GM23338 (cell line): ENCODE data around the gene PPP1R3G. TPM values are rescaled to one million over a fixed set of nuclear protein-coding genes. Genes with fewer than 3 reads are reported as not detected.

ENCODE experiments used
- ATAC-seq: fragments of 200-7000 bp; cut with Tn5 transposase; 3 replicates; pipeline ENCODE4 v1.9.1; 2020
- DNase-seq: peaks from one replicate; pipeline ENCODE4 v3.0.0-alpha.2; 2015; ENCODE audit warnings: low spot score
- H2AFZ ChIP-seq: fragments of 200-600 bp; sonication (generic); 2 replicates; pipeline ENCODE4 v1.8.0; 2016; ENCODE audit warnings: antibody characterized with exemption, mild to moderate bottlenecking, moderate library complexity
- H3F3A ChIP-seq: fragments of 200-600 bp; sonication (generic); replicated peaks from 2 replicates; pipeline ENCODE4 v1.8.0; 2017; ENCODE audit warnings: antibody characterized with exemption, mixed run types, low read depth
- H3K27ac ChIP-seq: fragments of 200-600 bp; sonication (generic); 2 replicates; pipeline ENCODE4 v1.6.1; 2016; ENCODE audit warnings: low read depth
- H3K27me3 ChIP-seq: fragments of 200-600 bp; sonication (generic); 2 replicates; pipeline ENCODE4 v1.8.0; 2016; ENCODE audit warnings: mild to moderate bottlenecking, mixed run types, moderate library complexity; ENCODE audit not compliant: insufficient read depth
- H3K36me3 ChIP-seq: fragments of 200-600 bp; sonication (generic); 2 replicates; pipeline ENCODE4 v1.8.0; 2016; ENCODE audit warnings: mild to moderate bottlenecking; ENCODE audit not compliant: insufficient read depth
- H3K4me1 ChIP-seq: fragments of 200-600 bp; sonication (generic); 2 replicates; pipeline ENCODE4 v1.8.0; 2016; ENCODE audit warnings: mild to moderate bottlenecking, moderate library complexity; ENCODE audit not compliant: insufficient read depth
- H3K4me2 ChIP-seq: fragments of 200-600 bp; sonication (generic); 2 replicates; pipeline ENCODE4 v1.7.1; 2017; ENCODE audit warnings: mixed run types
- H3K4me3 ChIP-seq: fragments of 200-600 bp; sonication (generic); 2 replicates; pipeline ENCODE4 v1.6.1; 2016; ENCODE audit warnings: mixed run types
- H3K79me2 ChIP-seq: fragments of 200-600 bp; sonication (generic); replicated peaks from 2 replicates; pipeline ENCODE4 v1.8.0; 2017; ENCODE audit warnings: mild to moderate bottlenecking; ENCODE audit not compliant: insufficient read depth
- H3K9me2 ChIP-seq: fragments of 200-600 bp; sonication (generic); 2 replicates; pipeline ENCODE4 v1.8.0; 2017; ENCODE audit not compliant: insufficient read depth
- H4K20me1 ChIP-seq: fragments of 200-600 bp; sonication (generic); replicated peaks from 2 replicates; pipeline ENCODE4 v1.8.0; 2017; ENCODE audit warnings: mild to moderate bottlenecking; ENCODE audit not compliant: insufficient read depth
- H3K27ac Mint-ChIP-seq: 2 replicates; pipeline ENCODE4 v1.8.0; 2020; ENCODE audit warnings: inconsistent platforms, mild to moderate bottlenecking, moderate library complexity, mixed read lengths
- H3K27me3 Mint-ChIP-seq: 3 replicates; pipeline ENCODE4 v1.8.0; 2022; ENCODE audit warnings: low read depth, mild to moderate bottlenecking, moderate library complexity, mixed read lengths, inconsistent platforms; ENCODE audit not compliant: insufficient read depth, poor library complexity
- H3K36me3 Mint-ChIP-seq: 3 replicates; pipeline ENCODE4 v1.8.0; 2021; ENCODE audit warnings: low read depth, mild to moderate bottlenecking, inconsistent platforms, moderate library complexity, mixed read lengths
- H3K4me1 Mint-ChIP-seq: 3 replicates; pipeline ENCODE4 v1.8.0; 2020; ENCODE audit warnings: mild to moderate bottlenecking, inconsistent platforms, mixed read lengths
- H3K4me3 Mint-ChIP-seq: 3 replicates; pipeline ENCODE4 v1.8.0; 2021; ENCODE audit warnings: moderate library complexity, mild to moderate bottlenecking, inconsistent platforms, mixed read lengths
- H3K9me3 Mint-ChIP-seq: 3 replicates; pipeline ENCODE4 v1.8.0; 2020; ENCODE audit warnings: moderate library complexity, mild to moderate bottlenecking, inconsistent platforms, mixed read lengths
- CTCF ChIP-seq, 2 experiments: fragments of 200-600 bp in 1 of 2; sonication (generic) in 1 of 2; conservative IDR thresholded peaks; 2 replicates each; pipeline versions ENCODE4 v1.5.1 to v1.6.1; 2016 to 2017; ENCODE audit warnings: antibody characterized with exemption in 2 of 2, low read depth in 2 of 2, mild to moderate bottlenecking in 2 of 2, moderate library complexity in 1 of 2
- ETS1 ChIP-seq: IDR thresholded peaks from 2 replicates; pipeline ENCODE4 v1.6.1; 2016; ENCODE audit warnings: antibody characterized with exemption
- EZH2 ChIP-seq: fragments of 200-600 bp; sonication (generic); IDR thresholded peaks from one replicate; pipeline ENCODE4 v1.8.0; 2017; ENCODE audit warnings: antibody characterized with exemption, mild to moderate bottlenecking, low read depth; ENCODE audit not compliant: unreplicated experiment
- NANOG ChIP-seq: IDR thresholded peaks from 2 replicates; pipeline ENCODE4 v1.6.1; 2016; ENCODE audit warnings: antibody characterized with exemption, borderline replicate concordance
- POLR2AphosphoS5 ChIP-seq: IDR thresholded peaks from 2 replicates; pipeline ENCODE4 v1.6.1; 2016; ENCODE audit warnings: antibody characterized with exemption, low read depth
- ZNF331 ChIP-seq: fragments of 250-450 bp; sonication (Bioruptor Pico); IDR thresholded peaks from 2 replicates; pipeline ENCODE4 v1.5.0; 2020; ENCODE audit warnings: low read depth, mild to moderate bottlenecking, moderate library complexity
- ZNF462 ChIP-seq: fragments of 250-450 bp; sonication (Bioruptor Pico); IDR thresholded peaks from 2 replicates; pipeline ENCODE4 v1.5.0; 2020; ENCODE audit warnings: mild to moderate bottlenecking, moderate library complexity
- polyA plus RNA-seq: library from polyadenylated mRNA; unstranded; fragments of >200 nt; fragmentation: Nextera tagmentation; extraction: Ambion mirVana; gene quantifications from 2 replicates; pipeline ENCODE4 v1.2.1, GENCODE V29; 2016
- total RNA-seq: library from RNA; depleted of rRNA; stranded (reverse); fragments of >200 nt; shearing (Covaris generic); gene quantifications from 2 replicates; pipeline ENCODE4 v1.2.3, GENCODE V29; 2014

The PPP1R3G gene
- total and polyA plus RNA-seq, 2 experiments from 2014 or later: 0.13 to 0.24 TPM

GRCh38 chr6:5036269-5036668 is 48.9 kb upstream of the PPP1R3G start (continued):
- no peak for TF ChIP-seq ETS1

GRCh38 chr6:5041955-5042354 is 43.2 kb upstream of the PPP1R3G start:
- H3K27ac Mint-ChIP-seq: no peak overlapping the region
- H3K4me3 ChIP-seq: no peak overlapping the region

More at GRCh38 chr6:5041955-5042354, 43.2 kb upstream of the PPP1R3G start:
- Histone ChIP-seq H3K36me3 (no peaks in the 10 kb centered on the region), H3K4me2 (no peak overlapping the region), H3K27me3 (no peaks in the 10 kb centered on the region), H3F3A (no peaks in the 10 kb centered on the region), H4K20me1 (no peaks in the 10 kb centered on the region; the same call in 1 of the 2 replicates), H3K27ac (no peak overlapping the region), H3K9me2 (no peaks in the 10 kb centered on the region), H2AFZ (no peak overlapping the region), H3K4me1 (no peaks in the 10 kb centered on the region), H3K79me2 (no peaks in the 10 kb centered on the region)
- Mint-ChIP-seq H3K4me1 (peaks cover 5% of the 10 kb centered on the region; the same call in 2 of the 3 replicates), H3K36me3 (no peaks in the 10 kb centered on the region), H3K9me3 (no peaks in the 10 kb centered on the region; the same call in 2 of the 3 replicates), H3K4me3 (no peak overlapping the region), H3K27me3 (peaks cover 12% of the 10 kb centered on the region)
- ATAC-seq: no peak
- TF ChIP-seq CTCF (conservative IDR thresholded peaks at IDR 0.05; ENCODE audit: low read depth in 2 of 2) (no peak), ZNF331 (CRISPR knock-in tag) (no peak), ETS1 (no peak), EZH2 (no peak), NANOG (no peak), POLR2AphosphoS5 (no peak), ZNF462 (CRISPR knock-in tag) (no peak)
- no peak for DNase-seq
